NCI-H187 treated with DMSO at 0.1 percent for 48 hours (cell line): ENCODE measurements around the gene IL20RB.

Experiments used
- DNase-seq: peaks from one replicate; lab custom pipeline; 2025; lab: John Stamatoyannopoulos, UW

The IL20RB gene

DNA sequence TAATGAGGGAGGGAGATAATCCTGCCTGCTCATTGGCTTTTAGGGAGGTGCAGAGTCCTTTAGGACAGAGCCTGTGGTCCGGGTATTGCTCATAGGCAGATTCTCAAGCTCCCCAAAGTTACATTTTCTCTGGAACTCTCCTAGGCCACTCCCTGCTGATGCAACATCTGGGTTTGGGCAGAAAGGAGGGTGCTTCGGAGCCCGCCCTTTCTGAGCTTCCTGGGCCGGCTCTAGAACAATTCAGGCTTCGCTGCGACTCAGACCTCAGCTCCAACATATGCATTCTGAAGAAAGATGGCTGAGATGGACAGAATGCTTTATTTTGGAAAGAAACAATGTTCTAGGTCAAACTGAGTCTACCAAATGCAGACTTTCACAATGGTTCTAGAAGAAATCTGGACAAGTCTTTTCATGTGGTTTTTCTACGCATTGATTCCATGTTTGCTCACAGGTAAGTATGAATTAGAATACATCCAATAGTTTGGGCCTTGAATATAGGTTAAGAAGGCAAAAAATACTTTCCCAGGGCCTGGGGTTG lies at the start of gene IL20RB:
TSS of gene IL20RB (plus strand) at position 233 of the 538 bp plus-strand sequence. CDS start at position 364, 131 bp downstream.
- DNase-seq, result no peak

GRCh38 chr3:136908297-136908696 lies 49.5 kb upstream of the IL20RB start:
- DNase-seq, result no peak

DNA sequence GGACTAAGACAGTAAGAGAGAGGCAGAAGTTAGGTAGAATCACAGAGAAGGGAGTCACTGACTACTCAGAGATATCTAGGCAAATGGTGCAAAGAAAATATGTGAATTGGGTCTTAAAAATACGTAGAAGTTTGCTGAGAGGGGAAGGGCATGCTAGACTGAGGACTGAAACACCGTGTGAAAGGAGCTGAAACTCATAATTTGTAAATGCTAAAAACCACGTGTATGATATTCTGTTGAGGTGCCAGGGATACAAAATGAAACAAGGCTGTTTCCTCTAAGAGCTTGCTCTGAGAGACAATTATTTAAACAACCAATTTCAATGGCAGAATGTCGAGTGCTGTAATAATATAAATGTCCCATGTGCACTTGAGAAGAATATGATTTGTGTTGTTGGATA lies 48.6 kb upstream of the IL20RB start:
- no peak for DNase-seq

DNA sequence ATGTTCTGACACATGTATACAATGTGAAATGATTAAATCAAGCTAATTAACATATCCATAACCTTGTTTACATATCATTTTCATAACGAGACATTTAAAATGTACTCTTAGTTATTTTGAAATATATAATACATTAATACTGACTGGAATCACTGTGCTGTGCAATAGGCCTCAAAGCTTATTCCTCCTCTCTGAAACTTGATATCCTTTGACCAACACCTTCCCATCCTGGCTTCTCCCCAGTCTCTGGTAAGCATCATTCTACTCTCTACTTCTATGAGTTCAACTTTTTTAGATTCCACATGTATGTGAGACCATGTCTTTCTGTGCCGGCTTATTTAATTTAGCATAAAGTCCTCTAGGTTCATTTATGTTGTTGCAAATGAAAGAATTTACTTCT lies 47.1 kb upstream of the IL20RB start:
- no peak for DNase-seq

DNA sequence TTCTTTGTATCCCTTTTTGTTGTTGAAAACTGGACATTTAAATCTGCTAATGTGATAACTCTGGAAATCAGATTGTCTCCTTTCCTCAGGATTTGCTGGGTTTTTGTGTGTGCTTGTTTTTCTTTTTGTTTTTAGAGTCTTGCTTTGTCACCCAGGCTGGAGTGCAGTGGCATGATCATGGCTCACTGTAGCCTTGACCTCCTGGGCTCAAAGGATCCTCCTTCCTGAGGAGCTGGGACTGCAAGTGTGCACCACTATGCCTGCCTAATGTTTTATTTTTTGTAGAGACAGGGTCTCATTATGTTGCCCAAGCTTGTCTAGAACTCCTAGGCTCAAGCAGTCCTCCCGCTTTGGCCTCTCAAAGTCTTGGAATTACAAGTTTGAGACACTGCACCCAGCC lies 44.6 kb upstream of the IL20RB start:
- DNase-seq, result no peak

DNA sequence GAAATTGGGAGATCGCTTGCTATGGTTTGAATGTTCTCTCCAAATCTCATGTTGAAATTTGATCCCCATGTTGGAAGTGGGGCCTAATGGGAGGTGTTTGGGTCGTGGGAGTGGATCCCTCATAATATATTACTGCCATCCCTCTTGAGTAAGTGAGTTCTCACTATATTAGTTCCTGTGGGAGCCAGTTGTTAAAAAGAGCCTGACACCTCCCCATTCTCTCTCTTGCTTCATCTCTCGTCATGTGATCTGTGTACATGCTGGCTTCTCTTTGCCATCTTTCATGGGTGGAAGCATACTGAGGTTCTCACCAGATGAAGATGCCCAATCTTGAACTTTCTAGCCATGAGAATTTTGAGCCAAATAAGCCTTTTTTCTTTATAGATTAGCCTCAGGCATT lies 43.0 kb upstream of the IL20RB start:
- DNase-seq, result no peak

- DNase-seq, result no peak
Observed at GRCh38 chr3:136916223-136916622, 41.6 kb upstream of the IL20RB start.

DNA sequence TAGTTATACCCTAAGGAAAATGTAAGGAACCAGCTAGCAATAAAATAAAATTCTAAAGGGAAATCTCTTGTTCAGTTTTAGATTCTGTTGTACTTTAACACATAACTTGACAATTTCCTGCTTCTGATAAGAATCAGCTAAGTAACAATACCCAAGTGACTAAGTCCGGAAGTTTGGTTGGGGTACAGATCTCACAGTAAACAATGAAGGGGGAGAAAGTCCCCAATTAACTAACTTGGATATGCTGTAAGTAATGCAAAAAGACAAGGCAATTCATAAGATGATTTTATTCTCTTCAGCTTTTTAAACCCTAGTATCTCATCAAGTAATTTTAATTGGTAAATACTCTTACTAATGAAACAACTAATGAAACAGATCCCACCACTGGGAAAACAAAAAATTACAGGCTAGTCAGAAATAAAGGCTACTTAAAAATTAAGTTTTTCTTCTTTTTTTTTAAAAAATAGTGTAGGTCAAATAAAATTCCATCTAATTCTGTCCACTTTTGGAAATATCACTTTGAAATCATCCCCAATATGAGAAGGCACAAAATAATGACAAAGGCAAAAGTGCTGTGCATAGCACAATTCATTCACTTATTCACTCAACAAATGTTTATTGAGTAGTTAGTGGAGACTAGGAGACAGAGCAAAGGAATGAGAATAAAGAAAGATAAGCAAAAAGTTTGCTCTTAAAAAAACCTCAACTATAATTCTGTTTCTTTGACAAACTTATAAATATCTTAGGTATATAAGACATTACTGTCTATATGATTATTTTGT lies 37.8 kb upstream of the IL20RB start:
- no peak for DNase-seq

- no peak for DNase-seq
Observed at GRCh38 chr3:136920904-136921611, 36.7 kb upstream of the IL20RB start.

DNA sequence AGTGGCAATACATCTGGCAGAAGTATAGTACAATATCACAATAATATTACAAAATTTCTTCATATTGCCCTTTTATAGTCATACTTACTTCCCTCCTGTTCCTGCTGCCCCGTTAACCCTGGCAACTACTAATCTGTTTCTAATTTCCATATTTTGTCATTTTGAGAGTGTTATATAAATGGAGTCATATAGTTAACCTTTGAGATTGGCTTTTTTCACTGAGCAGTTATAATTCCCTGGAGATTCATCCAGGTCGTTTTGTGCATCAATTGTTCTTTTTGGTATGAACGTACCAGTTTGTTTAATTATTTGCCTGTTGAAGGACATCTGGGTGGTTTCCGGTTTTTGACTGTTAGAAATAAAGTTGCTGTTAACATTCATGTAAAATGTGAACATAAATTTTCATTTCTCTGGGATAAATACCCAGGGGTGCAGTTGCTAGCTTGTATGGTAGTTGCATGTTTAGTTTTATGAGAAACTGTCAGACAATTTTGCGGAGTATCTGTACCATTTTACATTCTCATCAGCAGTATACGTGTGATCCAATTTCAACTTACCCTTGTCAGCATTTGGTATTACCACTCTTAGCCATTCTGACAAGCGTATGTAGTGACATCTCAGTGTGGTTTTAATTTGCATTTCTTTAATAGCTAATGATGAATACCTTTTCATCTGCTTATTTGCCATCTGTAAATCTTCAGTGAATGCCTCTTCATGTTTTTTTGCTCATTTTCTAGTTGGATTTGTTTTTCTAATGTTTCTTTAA lies 32.2 kb upstream of the IL20RB start:
- DNase-seq, result no peak

- no peak for DNase-seq
Observed at GRCh38 chr3:136928240-136928639, 29.5 kb upstream of the IL20RB start.

DNA sequence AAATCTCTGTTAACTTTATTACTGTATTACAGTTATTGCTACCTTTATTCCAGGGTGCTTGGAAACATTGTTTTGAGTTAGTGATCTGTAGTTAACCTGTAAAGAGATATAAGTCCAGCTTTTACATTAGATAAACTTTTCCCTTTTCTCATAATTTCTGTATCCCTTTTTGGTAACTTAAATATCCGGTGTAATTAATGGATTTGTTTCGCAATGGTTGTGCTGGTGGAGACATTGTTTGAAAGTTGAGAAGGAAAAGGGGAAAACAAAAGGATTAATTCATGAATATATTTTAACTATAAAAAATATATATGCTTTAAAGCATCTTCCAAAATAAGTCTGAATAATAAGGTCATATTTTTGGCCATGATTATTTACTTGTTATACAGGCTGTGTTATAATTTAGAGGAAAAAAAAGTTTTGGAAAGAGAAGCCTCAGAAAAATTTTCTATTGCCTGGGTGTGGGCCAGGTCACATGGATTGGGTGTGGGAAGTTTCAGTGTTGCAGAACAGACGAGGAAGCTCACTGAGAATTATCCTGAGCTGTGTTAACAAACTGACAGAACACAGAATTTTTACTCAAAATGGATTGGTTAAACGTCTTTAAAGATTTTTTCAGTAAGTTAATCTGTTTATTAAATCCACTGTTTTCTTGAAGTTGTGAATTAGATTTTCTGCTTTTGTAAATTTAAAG lies 27.7 kb upstream of the IL20RB start:
- no peak for DNase-seq

GRCh38 chr3:136931606-136932005 lies 26.2 kb upstream of the IL20RB start:
- no peak for DNase-seq

DNA sequence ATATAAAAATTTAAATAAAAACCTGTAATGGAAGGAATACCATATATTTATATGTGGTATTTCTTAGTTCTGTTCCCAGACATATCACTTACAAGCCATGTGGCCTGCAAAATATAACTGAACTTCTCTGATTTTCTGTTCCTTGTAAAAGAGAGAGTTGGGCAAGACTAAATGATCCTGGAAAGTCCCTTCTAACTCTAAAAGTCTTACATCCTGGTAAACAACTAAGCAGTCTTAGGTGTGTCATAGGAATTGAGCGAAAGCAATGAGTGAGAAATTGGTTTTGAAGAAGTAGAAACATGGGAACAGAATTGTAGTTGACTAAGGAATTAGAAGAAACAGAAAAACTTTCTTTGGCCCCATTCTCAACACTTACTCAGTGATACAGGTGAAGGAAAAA lies 25.3 kb upstream of the IL20RB start:
- no peak for DNase-seq

- no peak for DNase-seq
Observed at GRCh38 chr3:136932978-136933772, 24.6 kb upstream of the IL20RB start.

GRCh38 chr3:136937175-136937574 lies 20.6 kb upstream of the IL20RB start:
- DNase-seq, result no peak

GRCh38 chr3:136937851-136938250 lies 19.9 kb upstream of the IL20RB start:
- DNase-seq, result no peak

DNA sequence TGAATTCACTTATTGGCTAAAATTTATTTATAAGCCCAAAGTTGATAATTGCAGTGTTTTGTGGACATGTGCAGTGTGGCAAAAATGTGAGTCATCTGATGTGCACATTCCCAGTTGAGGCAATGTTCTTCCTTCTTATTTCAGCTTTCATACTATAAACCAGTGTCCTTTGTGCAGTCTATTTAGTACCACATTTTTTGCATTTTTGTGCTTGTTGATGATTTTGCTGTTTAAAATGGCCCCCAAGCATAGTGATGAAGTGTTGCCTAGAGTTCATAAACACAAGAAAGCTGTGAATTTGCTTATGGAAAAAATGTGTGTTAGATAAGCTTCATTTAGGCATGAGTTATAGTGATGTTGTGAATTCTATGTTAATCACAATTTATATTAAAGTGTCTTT lies 19.4 kb upstream of the IL20RB start:
- DNase-seq, result no peak

DNA sequence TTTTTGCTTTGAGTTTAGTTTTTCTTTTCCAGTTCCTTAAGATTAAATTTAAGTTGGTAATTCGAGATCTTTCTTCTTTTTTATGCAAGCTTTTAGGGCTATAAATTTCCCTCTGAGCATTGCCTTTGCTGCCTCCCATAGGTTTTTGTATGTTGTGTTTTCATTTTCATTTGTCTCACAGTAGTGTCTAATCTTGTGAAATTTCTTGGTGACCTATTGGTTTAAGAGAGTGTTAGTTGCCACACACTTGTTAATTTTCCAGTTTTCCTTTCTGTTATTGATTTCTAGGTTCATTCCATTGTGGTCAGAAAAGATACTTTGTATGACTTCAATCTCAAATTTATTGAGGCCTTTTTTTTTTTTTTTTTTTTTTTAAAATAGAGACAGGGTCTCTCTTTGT lies 18.3 kb upstream of the IL20RB start:
- no peak for DNase-seq

DNA sequence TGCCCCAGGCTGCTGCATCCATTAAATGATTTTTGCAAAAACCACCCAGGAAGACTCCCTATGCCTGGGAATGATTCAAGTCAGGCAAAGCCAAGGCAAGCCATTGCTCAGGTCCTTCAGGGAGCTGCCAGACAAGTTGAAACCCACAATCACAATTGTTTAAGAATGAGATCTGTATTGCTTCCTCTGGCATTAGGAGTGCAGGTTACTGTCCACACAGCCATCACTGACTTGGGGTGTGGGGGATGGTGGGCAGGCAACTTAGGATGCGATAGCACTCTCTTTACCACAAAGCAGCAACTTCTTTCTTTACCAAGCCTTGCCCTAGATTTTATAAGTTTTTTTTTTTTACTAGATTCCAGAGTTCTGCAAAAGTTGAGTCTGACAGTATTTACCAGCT lies 15.0 kb upstream of the IL20RB start:
- no peak for DNase-seq

DNA sequence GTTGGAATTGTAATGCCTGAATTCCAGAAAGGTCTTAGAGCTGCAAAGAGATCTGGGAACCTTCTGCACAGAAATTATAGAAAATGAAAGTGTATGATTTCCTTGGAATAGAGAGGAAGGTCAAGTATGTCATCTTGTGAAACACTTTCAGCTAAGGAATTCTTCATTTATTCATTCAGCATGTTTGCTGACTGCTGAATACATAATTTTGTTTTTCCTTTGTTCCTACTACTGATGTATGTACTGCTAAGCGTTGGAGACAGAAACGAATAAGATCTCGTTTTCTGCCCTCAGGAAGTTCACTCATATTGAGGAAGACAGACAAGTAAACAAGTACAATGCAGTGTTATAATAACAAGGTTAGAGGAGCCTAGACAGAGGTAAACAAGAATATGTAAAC lies 14.3 kb upstream of the IL20RB start:
- DNase-seq, result no peak
